HG02678 (cell line): Measurements from ENCODE around the gene INVS.
"Not testable (repeated sequence)": the region's sequence is repeated elsewhere in the genome, so short reads cannot be mapped to it uniquely, and the experiment has no call there.

Experiments
- ATAC-seq: cut with Tn5 transposase; IDR thresholded peaks from one replicate; pipeline ENCODE4 v1.9.1; 2021; ENCODE audit warnings: mild to moderate bottlenecking, moderate library complexity; ENCODE audit not compliant: unreplicated experiment

Gene INVS

GRCh38 chr9:100098887-100099721 lies at the start of gene INVS, which contains the start of gene ERP44:
INVS (plus strand) TSS chr9:100099243; CDS start chr9:100104522, 5,279 bp downstream.
ERP44 (minus strand) TSS chr9:100099000; CDS start chr9:100098840, 160 bp downstream.
- peak; percentile 98 for ATAC-seq

DNA sequence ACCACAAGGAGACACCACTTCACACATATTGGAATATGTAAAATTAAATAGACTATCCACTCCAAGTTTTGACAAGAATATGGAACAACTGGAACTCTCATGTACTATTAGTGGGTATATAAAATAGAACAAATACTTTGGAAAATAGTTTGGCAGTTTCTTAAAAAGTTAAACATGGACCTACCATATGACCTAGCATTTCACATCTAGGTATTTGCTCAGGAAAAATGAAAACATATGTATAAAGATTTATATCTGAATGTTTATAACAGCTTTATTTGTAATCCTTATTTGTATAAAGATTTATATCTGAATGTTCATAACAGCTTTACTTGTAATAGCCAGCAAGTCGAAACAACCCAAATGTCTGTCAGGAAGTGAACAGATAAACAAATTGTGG lies 49.5 kb upstream of the INVS start:
- no peak for ATAC-seq

DNA sequence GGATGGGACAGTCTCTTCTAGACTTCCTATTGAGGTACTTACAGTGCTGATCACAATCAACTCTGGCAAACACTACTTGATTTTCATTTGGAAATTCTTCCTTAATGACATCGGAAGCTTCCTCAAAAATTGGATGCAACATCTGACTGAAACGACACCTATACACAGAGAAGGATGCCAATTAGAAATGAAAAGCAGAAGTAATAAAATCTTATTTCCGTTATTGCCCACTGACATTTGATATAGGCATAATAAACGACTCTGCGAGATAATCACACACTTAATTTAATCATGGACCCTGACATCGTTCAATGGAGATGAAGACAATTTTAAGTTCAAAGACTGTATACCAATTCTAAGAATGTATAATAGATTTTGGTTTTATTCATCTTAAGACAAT lies 46.7 kb upstream of the INVS start:
- no peak for ATAC-seq

DNA sequence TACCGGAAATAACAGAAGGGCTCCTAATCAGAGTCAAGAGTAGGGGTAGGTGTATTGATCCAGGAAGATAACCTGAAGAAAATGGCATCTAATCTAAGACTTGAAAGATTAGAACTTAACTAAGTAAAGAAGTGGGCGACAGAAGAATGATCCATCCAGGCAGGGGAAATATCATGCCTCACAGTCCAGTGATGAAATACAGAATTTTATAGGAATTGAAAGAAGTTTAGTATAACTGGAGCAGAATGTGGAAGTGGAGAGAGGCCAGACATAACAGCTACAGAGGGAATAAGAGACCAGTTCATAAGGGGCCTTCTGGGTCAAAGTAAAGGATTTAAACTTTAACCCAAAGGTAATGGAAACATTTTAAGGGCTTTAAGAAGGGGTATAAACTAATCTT lies 42.5 kb upstream of the INVS start:
- no peak for ATAC-seq

GRCh38 chr9:100057624-100058023 lies 41.4 kb upstream of the INVS start:
- no peak for ATAC-seq

DNA sequence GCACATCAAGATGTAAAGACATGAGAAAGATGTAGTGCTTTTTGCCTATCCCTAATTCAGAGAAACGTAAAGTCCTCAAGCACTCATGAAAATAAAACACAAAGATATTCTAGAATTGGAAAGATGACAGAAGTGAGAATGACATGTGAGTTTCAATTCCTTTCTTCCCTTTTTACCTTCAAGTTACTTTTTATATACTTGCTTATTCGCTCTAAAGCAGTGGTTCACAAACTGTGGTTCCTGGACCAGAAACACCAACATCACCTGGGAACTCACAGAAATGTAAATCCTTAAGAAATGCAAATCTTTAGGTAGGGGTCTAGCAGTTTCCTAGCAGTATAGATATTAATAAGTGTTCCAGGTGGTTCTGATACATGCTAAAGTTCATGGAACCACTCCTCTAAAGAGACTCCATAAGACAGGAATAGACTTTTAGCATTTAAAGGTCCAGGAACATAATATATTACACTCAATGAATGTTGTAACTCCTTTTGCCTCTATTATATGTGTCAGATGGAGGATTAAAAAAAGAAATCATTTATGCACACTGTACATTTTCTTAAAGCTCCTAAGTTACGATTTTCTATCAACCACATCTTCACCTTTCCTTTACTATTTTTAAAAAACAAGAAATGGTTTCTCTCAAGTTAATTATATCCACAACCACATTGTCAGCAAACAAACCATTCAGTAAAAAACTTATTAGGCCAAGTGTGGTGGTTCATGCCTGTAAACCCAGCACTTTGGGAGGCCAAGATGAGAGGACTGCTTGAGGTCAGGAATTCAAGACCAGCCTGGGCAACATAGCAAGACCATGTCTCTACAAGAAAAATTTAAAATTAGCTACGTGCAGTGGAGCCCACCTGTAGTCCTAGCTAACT lies 40.1 kb upstream of the INVS start:
- peak; percentile 83 for ATAC-seq

- not testable (repeated sequence) for ATAC-seq
Measured at GRCh38 chr9:100062683-100063082, 36.4 kb upstream of the INVS start.

DNA sequence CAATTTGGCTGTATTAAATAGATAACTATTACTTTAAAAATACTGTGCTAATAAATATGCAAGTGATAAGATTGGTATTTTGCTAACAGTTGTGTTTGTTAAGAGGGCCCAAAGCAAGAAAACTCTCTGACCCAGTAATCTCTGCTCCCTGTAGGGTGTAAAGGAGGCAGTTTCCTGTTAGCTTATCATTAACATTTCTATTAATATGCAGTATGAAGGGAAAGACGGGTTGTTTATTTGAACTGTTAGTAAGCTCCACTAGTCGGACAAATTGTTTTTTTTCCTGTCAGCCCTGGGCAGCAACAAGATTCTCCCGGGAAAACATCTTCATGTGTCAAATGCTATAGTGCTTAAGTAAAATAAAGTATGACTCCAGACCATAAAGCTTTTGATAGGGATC lies 35.9 kb upstream of the INVS start:
- no peak for ATAC-seq

- no peak for ATAC-seq
Measured at GRCh38 chr9:100064872-100065581, 34.0 kb upstream of the INVS start.

DNA sequence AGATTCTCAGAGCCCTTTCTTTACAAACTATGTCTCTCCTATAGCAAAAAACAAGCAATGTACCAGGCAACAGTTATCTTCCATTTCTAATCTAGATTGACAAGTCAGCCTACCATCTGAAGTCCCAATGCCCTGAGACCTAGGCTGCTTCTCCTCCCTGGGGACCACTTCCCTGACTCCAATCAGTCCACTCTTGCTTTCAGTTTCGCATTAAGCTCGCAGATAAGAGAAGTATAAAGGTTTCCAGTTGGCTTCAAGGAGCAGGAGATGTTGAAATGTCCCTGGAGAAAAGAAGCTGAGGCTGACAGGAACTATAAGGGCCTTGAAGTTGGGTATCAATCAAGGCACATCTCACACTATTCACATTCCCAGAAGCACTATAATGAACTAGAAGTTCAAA lies 32.5 kb upstream of the INVS start:
- peak; percentile 50 for ATAC-seq

DNA sequence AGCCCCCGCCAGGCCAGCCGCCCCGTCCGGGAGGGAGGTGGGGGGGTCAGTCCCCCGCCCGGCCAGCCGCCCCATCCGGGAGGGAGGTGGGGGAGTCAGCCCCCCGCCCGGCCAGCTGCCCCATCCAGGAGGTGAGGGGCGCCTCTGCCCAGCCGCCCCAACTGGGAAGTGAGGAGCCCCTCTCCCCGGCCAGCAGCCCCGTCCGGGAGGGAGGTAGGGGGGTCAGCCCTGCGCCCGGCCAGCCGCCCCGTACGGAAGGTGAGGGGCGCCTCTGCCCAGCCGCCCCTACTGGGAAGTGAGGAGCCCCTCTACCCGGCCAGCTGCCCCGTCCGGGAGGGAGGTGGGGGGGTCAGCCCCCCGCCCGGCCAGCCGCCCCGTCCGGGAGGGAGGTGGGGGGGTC lies 31.1 kb upstream of the INVS start:
- not testable (repeated sequence) for ATAC-seq

DNA sequence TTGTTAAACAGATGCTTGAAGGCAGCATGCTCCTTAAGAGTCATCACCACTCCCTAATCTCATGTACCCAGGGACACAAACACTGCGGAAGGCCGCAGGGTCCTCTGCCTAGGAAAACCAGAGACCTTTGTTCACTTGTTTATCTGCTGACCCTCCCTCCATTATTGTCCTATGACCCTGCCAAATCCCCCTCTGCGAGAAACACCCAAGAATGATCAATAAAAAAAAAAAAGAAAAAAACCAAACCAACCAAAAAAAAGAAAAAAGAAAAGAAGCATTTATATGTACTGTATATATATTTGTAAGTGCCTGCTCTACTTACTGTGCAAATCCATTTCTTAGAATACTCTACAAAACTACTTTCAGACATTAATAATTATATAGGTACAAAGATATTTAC lies 30.0 kb upstream of the INVS start:
- ATAC-seq, result not testable (repeated sequence)

GRCh38 chr9:100070104-100071041 lies 28.7 kb upstream of the INVS start:
- no peak for ATAC-seq

- ATAC-seq, result no peak
Measured at GRCh38 chr9:100071271-100071670, 27.8 kb upstream of the INVS start.

- no peak for ATAC-seq
Measured at GRCh38 chr9:100072805-100073204, 26.2 kb upstream of the INVS start.

DNA sequence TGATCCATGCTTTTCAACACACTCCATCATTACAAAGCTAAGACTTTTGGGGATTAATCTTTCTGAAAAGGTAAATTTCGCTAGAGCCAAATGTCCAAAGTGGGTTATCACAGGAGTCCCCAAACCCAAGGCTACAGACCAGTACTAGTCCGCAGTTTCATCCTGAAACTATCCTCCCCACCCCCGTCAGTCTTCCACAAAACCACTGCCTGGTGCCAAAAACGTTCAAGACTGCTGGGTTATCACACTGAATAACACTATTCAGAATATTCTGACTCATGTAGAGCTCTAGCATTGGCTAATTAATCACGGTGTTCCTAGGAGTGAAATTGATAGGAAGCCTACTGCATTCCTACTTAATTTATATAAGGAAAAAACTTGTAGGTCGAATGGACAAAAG lies 24.9 kb upstream of the INVS start:
- ATAC-seq, result no peak

GRCh38 chr9:100074989-100075388 lies 24.1 kb upstream of the INVS start:
- ATAC-seq, result no peak

- not testable (repeated sequence) for ATAC-seq
Measured at GRCh38 chr9:100076256-100076655, 22.8 kb upstream of the INVS start.

DNA sequence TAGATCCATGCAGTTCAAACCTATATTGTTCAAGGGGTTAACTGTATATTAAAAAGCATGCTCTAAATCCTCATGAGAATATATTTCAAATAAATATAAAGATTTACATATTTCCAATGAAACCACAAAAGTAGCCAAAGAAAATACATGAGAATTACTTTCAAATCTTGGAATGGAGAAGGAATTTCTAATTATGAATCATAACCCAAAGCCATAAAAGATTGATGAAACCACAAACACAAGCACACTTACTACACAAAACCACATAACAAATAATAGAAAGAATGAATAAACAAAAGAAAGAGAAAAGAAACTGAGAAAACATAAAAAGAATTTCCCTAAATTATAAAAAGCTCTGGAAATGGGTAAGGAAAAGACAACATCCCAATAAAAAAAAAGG lies 16.3 kb upstream of the INVS start:
- no peak for ATAC-seq
